Body of pancreas (tissue), 4 donors: ENCODE results near the gene TOMM70. TPM values are rescaled to one million over a fixed set of nuclear protein-coding genes. Genes with fewer than 3 reads are reported as not detected.

Source experiments
- ATAC-seq: fragments of 150-250 bp; one replicate; pipeline ENCODE4 v1.9.1; 2016
- DNase-seq, 4 donors: peaks; one replicate each; pipeline ENCODE4 v3.0.0-alpha.2; 2019
- H3K27ac ChIP-seq, 4 donors: fragments of 200-600 bp; sonication (generic); 1 replicate in 3 of 4; 2 replicates in 1 of 4; pipeline versions ENCODE4 v1.5.1 to v1.6.1; 2016 to 2019; ENCODE audit warnings: mild to moderate bottlenecking in 1 of 4, mixed read lengths in 1 of 4, moderate library complexity in 1 of 4
- H3K27me3 ChIP-seq, 2 donors: fragments of 200-600 bp; sonication (generic); one replicate each; pipeline ENCODE4 v1.6.0; 2016; ENCODE audit warnings: mild to moderate bottlenecking in 1 of 2
- H3K36me3 ChIP-seq, 2 donors: fragments of 200-600 bp; sonication (generic); replicated peaks in 1 of 2; 2 replicates each; pipeline ENCODE4 v1.5.1; 2016; ENCODE audit warnings: low read depth in 2 of 2; ENCODE audit not compliant: insufficient read depth in 1 of 2
- H3K4me1 ChIP-seq: fragments of 200-600 bp; sonication (generic); one replicate; pipeline ENCODE4 v1.6.0; 2016
- H3K4me3 ChIP-seq, 2 donors: fragments of 200-600 bp; sonication (generic); 1 replicate in 1 of 2; 2 replicates in 1 of 2; pipeline ENCODE4 v1.5.1; 2016 to 2019
- H3K9me3 ChIP-seq, 3 donors: fragments of 200-600 bp; sonication (generic); 1 replicate in 2 of 3; 2 replicates in 1 of 3; pipeline ENCODE4 v1.5.1; 2016
- POLR2A ChIP-seq, 3 donors: fragments of 450-650 bp; IDR thresholded peaks; one replicate each; pipeline ENCODE4 v1.6.1; 2016; ENCODE audit warnings: antibody characterized with exemption in 3 of 3, mild to moderate bottlenecking in 2 of 3
- WGBS, 2 donors: methylation state at CpG; one replicate each; pipeline ENCODE4 v1.1.5; 2017; 5-methylcytosine and 5-hydroxymethylcytosine counted together
- intact Hi-C: fragments of 100-400 bp; cut with DNase I; formaldehyde crosslinking; loops from one replicate; pipeline ENCODE4 v1.15.1; 2023
- total RNA-seq, 2 donors: library from RNA; depleted of rRNA; stranded (reverse); fragments of >200 nt; gene quantifications; one replicate each; pipeline ENCODE4 v1.1.0, GENCODE V29; 2016
- TF ChIP-seq, protein P1 (sequence below), 7 experiments: fragments of 450-650 bp in 4 of 7; fragments of 200-600 bp in 3 of 7; sonication (generic) in 3 of 7; IDR thresholded peaks; one replicate each; pipeline ENCODE4 v1.5.1; 2016 to 2019; ENCODE audit warnings: antibody characterized with exemption in 7 of 7

Gene TOMM70
- total RNA-seq, 2 donors from 2014 or later = 17.1 to 25.9 TPM

DNA sequence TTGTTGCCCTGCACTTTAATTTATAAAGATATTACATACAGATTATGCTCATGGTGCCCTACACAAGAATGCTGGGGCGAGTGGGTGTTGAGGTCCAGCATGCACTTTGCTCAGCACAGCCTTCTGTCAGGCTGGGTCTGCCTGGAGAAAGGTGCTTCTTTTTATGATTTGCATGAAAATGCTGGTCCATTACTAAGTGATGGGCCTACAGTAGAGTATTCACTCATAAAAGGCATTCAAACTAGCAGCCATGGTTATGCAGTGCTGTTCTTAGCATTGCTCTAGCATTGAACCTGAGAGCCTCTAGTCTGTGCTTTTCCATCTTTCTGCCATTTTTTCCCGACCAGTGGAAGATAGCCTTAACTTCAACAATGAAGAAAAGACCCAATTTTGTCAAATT, 12.7 kb upstream of the TOMM70 start:
- WGBS, 2 donors = 85 to 90% methylated on average over 2 of the region's 2 CpGs
- no peaks in the 10 kb centered on the region for H3K36me3 ChIP-seq

DNA sequence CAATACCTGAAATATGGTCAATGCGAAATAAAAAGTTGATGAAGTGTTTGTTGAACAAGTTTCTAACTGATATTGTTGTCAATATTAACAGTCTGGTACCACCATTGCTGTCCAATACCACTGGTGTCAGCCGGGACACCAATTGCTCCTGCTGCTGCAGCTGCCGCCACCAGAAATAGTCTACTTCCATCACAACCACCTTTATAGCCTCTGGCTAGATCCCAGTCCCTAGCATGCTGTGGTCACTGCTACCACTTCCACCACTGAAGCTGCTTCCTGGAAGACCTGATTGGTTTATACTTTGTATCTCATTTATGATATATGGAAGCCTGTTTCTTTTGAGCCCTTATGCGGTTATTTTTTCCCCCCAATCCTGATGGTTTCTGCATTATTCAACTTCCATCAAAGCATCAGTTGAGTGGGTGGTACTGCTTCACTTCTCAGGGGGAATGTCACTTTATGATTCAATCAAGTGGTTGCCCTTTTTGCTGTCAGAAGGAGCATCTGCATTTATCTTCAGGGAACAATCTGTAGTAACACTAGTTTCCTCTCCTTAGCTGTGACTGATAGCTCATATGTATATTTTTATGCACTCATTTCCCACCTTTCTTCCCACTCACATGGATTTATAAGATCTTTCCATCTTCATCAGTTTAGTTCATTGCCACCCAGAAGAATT, 12.2 kb upstream of the TOMM70 start:
- 97 to 99% methylated on average over 4 of the region's 4 CpGs for WGBS, 2 donors
- TF ChIP-seq, protein P1, sequence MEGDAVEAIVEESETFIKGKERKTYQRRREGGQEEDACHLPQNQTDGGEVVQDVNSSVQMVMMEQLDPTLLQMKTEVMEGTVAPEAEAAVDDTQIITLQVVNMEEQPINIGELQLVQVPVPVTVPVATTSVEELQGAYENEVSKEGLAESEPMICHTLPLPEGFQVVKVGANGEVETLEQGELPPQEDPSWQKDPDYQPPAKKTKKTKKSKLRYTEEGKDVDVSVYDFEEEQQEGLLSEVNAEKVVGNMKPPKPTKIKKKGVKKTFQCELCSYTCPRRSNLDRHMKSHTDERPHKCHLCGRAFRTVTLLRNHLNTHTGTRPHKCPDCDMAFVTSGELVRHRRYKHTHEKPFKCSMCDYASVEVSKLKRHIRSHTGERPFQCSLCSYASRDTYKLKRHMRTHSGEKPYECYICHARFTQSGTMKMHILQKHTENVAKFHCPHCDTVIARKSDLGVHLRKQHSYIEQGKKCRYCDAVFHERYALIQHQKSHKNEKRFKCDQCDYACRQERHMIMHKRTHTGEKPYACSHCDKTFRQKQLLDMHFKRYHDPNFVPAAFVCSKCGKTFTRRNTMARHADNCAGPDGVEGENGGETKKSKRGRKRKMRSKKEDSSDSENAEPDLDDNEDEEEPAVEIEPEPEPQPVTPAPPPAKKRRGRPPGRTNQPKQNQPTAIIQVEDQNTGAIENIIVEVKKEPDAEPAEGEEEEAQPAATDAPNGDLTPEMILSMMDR (IDR thresholded peaks at IDR 0.05) = no peak
- no peak for TF ChIP-seq POLR2A (IDR thresholded peaks at IDR 0.05)

More for the DNA sequence above, 12.7 kb upstream of the TOMM70 start:
- intact Hi-C loops = no loop called here
- no peak for TF ChIP-seq POLR2A (IDR thresholded peaks at IDR 0.05)
- TF ChIP-seq, protein P1 (IDR thresholded peaks at IDR 0.05) = no peak
- no peaks in the 10 kb centered on the region for H3K27me3 ChIP-seq
- no peak overlapping the region for H3K4me3 ChIP-seq
- peaks cover 0 to 3% (median 3%) of the 10 kb centered on the region in 3 donors for H3K9me3 ChIP-seq
- no peak for ATAC-seq
- H3K27ac ChIP-seq = no peak overlapping the region
- DNase-seq = no peak
- peaks cover 8% of the 10 kb centered on the region for H3K4me1 ChIP-seq

DNA sequence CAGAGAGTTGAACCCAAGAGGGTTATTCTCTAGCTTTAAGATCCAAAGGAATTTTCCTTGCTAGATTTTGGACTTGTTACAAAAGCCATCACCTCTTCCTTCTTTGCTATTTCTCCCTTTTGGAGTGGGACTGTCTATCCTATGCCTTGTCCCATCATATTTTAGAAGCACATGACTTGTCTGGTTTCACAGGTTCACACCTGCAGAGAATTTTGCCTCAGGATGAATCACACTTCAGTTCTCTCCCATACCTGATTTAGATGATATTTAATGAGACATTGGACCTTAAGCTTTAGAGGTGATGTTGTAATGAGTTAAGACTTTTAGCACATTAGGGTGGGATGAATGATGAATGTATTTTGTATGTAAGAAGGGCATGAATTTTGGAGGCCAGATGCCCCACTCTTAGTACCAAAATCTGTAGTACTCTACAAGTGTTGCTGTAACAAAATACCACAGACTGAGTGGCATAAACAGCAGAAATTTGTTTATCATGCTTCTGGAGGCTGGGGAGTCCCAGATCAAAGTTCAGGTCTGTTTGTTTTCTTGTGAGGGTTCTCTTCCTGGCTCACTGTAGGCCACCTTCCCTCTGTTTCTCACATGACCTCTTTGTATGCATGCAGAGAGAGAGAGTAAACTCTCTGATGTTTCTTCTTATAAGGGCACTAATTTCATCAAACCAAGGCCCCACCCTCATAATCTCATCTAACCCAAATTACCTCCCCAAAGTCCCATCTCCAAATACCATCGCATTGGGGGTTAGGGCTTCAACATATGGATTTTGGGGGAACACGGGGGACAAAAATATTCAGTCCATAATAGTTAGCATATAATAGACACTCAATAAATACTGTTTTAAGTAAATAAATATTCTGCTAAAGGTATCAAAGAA, 10.4 kb upstream of the TOMM70 start:
- DNase-seq (no peak), ATAC-seq (no peak)
- no peaks in the 10 kb centered on the region for H3K27me3 ChIP-seq
- TF ChIP-seq, protein P1 (IDR thresholded peaks at IDR 0.05) = no peak
- no peak for TF ChIP-seq POLR2A (IDR thresholded peaks at IDR 0.05)
- peaks cover 7% of the 10 kb centered on the region for H3K4me1 ChIP-seq
- intact Hi-C loops = no loop called here
- no peak overlapping the region for H3K4me3 ChIP-seq
- H3K9me3 ChIP-seq = peaks cover 0 to 3% (median 3%) of the 10 kb centered on the region in 3 donors
- H3K27ac ChIP-seq = no peak overlapping the region
- H3K36me3 ChIP-seq = no peaks in the 10 kb centered on the region
- WGBS, 2 donors = 98% methylated on average over 2 of the region's 2 CpGs

More for the DNA sequence above, 12.2 kb upstream of the TOMM70 start:
- intact Hi-C loops = no loop called here
- ATAC-seq (no peak), DNase-seq (no peak)
- no peaks in the 10 kb centered on the region for H3K27me3 ChIP-seq
- peaks cover 0 to 3% (median 3%) of the 10 kb centered on the region in 3 donors for H3K9me3 ChIP-seq
- H3K36me3 ChIP-seq = no peaks in the 10 kb centered on the region
- peaks cover 8% of the 10 kb centered on the region for H3K4me1 ChIP-seq
- no peak overlapping the region for H3K27ac ChIP-seq
- H3K4me3 ChIP-seq = no peak overlapping the region

DNA sequence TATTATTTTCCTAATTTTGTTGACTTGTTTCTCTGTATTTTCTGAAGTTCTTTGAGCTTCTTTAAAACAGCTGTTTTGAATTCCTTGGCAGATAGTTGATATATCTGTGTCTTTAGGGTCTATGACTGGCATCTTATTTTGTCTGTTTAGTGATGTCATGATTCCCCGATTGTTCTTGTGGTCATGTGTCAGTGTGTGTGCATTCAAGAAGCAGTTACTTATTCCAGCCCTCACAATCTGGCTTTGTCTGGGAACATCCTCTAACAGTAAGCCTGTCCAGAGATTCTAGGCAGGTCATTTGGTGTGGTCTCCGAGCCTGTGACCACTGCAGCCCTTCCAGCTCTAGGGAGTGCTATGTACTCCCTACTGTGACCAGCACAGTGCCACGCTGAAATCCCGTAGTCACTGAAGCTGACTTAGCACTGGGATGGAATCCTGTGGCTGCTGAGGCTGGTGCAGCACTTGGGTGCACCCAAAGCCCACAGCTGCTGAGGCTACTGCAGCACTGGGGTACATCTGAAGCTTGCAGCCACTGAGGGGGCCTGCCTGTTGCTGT, 7.2 kb upstream of the TOMM70 start:
- H3K9me3 ChIP-seq = peaks cover 0 to 3% (median 3%) of the 10 kb centered on the region in 3 donors
- intact Hi-C loops = no loop called here
- ATAC-seq = no peak
- TF ChIP-seq POLR2A (IDR thresholded peaks at IDR 0.05) = no peak
- TF ChIP-seq, protein P1 (IDR thresholded peaks at IDR 0.05) = no peak
- no peaks in the 10 kb centered on the region for H3K36me3 ChIP-seq
- 89 to 100% methylated on average over 3 to 4 of the region's 4 CpGs for WGBS, 2 donors
- peaks cover 17% of the 10 kb centered on the region for H3K4me1 ChIP-seq
- no peaks in the 10 kb centered on the region for H3K27me3 ChIP-seq
- no peak overlapping the region for H3K27ac ChIP-seq
- no peak overlapping the region for H3K4me3 ChIP-seq
- no peak for DNase-seq
